GM12874 (cell line): ENCODE results near the gene RPS6KL1.

Experiments used
- CTCF ChIP-seq: IDR thresholded peaks from 2 replicates; pipeline ENCODE4 v1.5.1; 2011; ENCODE audit warnings: low read depth, mild to moderate bottlenecking, control low read depth, low read length, moderate library complexity; ENCODE audit not compliant: insufficient read depth

The RPS6KL1 gene

GRCh38 chr14:74917646-74918081, 5.4 kb downstream of the RPS6KL1 start:
- no peak for TF ChIP-seq CTCF

- no peak for TF ChIP-seq CTCF
These were observed 5.9 kb downstream of the RPS6KL1 start for GRCh38 chr14:74917178-74917543.

- no peak for TF ChIP-seq CTCF
These were observed 7.2 kb downstream of the RPS6KL1 start for GRCh38 chr14:74915826-74916225.

- TF ChIP-seq CTCF = no peak
These were observed 7.6 kb downstream of the RPS6KL1 start for GRCh38 chr14:74915426-74915825.

- peak; percentile 69 for TF ChIP-seq CTCF
These were observed 9.0 kb downstream of the RPS6KL1 start for GRCh38 chr14:74913986-74914573.

- TF ChIP-seq CTCF = no peak
These were observed 9.6 kb downstream of the RPS6KL1 start for GRCh38 chr14:74913393-74913910.

GRCh38 chr14:74912801-74913200, 10.3 kb downstream of the RPS6KL1 start:
- no peak for TF ChIP-seq CTCF

GRCh38 chr14:74912111-74912510, 10.9 kb downstream of the RPS6KL1 start:
- TF ChIP-seq CTCF = no peak
